ENCODE measurements around the gene CEBPA. TPM values are rescaled to one million over a fixed set of nuclear protein-coding genes. Genes with fewer than 3 reads are reported as not detected.

Gene CEBPA
- 10.8 and 17.4 TPM in 2 replicates for total RNA-seq

- Histone ChIP-seq H3K27me3 (ENCODE audit: control insufficient read depth, insufficient read depth, low read length) (no peaks in the 10 kb centered on the region), H3K36me3 (ENCODE audit: control insufficient read depth, insufficient read depth, low read length) (peaks cover 2% of the 10 kb centered on the region), H3K4me3 (ENCODE audit: low read depth, low read length) (peak within 1 kb of the TSS; percentile 76)
- DNase-seq (ENCODE audit: low read depth) (peak; percentile 59), FAIRE-seq (no peak)
- peak; percentile 63 for TF ChIP-seq CTCF (IDR thresholded peaks at IDR 0.05; ENCODE audit: insufficient read depth, low read length, severe bottlenecking)
Observed at GRCh38 chr19:33302175-33302973, at the start of gene CEBPA. Gene CEBPA, minus strand, starts transcription at chr19:33302534. Its CDS starts 120 bp downstream, at chr19:33302414.

DNA sequence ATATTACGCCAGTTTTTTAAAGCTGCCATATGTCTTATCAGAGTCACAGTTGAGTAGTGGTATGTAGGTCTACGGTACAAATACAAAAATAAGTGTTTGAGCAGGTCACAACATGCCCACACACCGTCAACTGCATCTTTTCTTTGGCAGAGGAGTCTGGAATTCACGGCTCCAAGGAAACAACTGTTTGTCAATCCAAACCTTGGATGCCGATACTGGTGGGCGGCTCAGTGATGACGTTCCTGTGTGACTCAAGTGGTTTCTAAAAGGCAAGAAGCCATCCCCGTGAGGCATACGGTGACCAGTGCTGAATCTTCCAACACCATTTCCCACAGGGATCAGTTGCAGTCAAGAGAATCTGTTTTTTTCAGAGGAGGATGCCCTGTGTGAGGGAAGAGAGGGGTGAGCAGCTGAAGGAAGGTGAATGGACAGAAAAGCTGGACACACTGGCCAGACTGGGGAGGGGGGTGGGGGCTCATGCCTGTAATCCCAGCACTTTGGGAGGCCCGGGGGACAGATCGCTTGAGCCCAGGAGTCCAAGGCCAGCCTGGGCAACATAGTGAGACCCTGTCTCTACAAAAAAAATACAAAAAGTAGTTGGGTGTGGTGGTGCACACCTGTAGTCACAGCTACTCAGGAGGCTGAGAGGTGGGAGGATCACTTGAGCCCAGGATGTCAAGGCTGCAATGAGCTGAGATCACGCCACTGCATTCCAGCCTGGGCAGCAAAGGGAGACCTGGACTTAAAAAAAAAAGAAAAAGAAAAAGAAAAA is 48.4 kb upstream of the CEBPA start:
- no peak overlapping the region for H3K4me3 ChIP-seq (ENCODE audit: low read depth, low read length)
- H3K27me3 ChIP-seq (ENCODE audit: control insufficient read depth, insufficient read depth, low read length), result no peaks in the 10 kb centered on the region
- no peaks in the 10 kb centered on the region for H3K36me3 ChIP-seq (ENCODE audit: control insufficient read depth, insufficient read depth, low read length)
- FAIRE-seq (peak; percentile 98), DNase-seq (ENCODE audit: low read depth) (peak; percentile 100)
- no peak for TF ChIP-seq CTCF (IDR thresholded peaks at IDR 0.05; ENCODE audit: insufficient read depth, low read length, severe bottlenecking)

DNA sequence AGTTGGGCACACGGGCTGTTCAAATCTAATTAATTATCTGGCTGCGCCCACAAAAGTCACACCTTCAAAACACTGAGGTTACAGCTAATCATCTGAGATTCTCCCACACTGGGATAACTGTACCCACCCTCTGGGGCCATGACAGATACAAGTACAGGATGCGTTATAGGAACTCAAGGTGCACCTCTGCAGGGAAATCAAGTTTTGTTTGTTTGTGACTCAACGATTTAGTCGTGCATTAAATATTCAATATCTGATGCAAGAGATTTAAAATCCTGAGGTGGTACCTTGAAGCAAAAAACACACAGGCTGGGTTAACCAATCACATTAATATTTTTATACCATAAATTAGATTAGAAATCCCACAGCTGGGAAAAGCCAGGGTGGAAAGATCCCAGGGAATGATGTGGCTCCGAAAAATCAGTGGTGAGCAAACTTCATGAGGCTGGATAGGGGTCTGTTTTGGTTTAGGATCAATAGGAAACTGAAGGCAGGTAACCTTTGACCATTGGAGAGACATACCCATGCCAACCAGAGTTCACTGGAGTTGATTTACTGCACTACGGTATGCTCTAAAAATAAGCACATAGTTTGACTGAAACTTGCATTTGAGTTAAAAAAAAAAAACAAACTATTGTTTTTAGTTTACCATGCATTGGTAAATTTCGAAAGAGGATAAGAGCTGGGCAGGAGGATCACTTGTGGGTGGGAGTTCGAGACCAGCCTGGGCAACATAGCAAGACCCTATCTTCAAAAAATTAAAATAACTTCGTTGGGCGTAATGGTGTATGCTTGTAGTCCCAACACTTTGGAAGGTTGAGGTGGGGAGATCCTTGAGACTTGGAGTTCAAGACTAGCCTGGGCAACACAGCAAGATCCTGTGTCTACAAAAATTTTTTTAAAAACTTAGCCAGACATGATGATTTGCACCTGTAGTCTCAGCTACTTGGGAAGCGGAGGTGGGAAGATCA is 47.3 kb upstream of the CEBPA start:
- DNase-seq (ENCODE audit: low read depth), result peak; percentile 68
- no peak for FAIRE-seq

GRCh38 chr19:33348301-33349010 is 46.1 kb upstream of the CEBPA start:
- no peak overlapping the region for H3K4me3 ChIP-seq (ENCODE audit: low read depth, low read length)
- no peak for TF ChIP-seq CTCF (IDR thresholded peaks at IDR 0.05; ENCODE audit: insufficient read depth, low read length, severe bottlenecking)
- DNase-seq (ENCODE audit: low read depth), result no peak
- H3K27me3 ChIP-seq (ENCODE audit: control insufficient read depth, insufficient read depth, low read length), result peaks cover 2% of the 10 kb centered on the region
- FAIRE-seq, result no peak
- no peaks in the 10 kb centered on the region for H3K36me3 ChIP-seq (ENCODE audit: control insufficient read depth, insufficient read depth, low read length)

More for the DNA sequence above, 47.3 kb upstream of the CEBPA start:
- Histone ChIP-seq H3K4me3 (ENCODE audit: low read depth, low read length) (no peak overlapping the region), H3K27me3 (ENCODE audit: control insufficient read depth, insufficient read depth, low read length) (no peaks in the 10 kb centered on the region), H3K36me3 (ENCODE audit: control insufficient read depth, insufficient read depth, low read length) (no peaks in the 10 kb centered on the region)
- no peak for TF ChIP-seq CTCF (IDR thresholded peaks at IDR 0.05; ENCODE audit: insufficient read depth, low read length, severe bottlenecking)

- no peak overlapping the region for H3K4me3 ChIP-seq (ENCODE audit: low read depth, low read length)
- TF ChIP-seq CTCF (IDR thresholded peaks at IDR 0.05; ENCODE audit: insufficient read depth, low read length, severe bottlenecking), result no peak
- DNase-seq (ENCODE audit: low read depth) (no peak), FAIRE-seq (no peak)
- H3K27me3 ChIP-seq (ENCODE audit: control insufficient read depth, insufficient read depth, low read length), result peaks cover 2% of the 10 kb centered on the region
- H3K36me3 ChIP-seq (ENCODE audit: control insufficient read depth, insufficient read depth, low read length), result no peaks in the 10 kb centered on the region
Observed at GRCh38 chr19:33347300-33347699, 45.0 kb upstream of the CEBPA start.
